SIG-M5 treated with dmso at 0.1 percent for 504 hours (cell line): ENCODE measurements around the gene CCDC134.
A peak's percentile ranks its signal among the peaks of the same experiment; 100 is the strongest.
"Not testable (repeated sequence)": the region's sequence is repeated elsewhere in the genome, so short reads cannot be mapped to it uniquely, and the experiment has no call there.

ENCODE experiments used
- DNase-seq: peaks from one replicate; lab custom pipeline; 2025; ENCODE audit not compliant: unreplicated experiment; lab: John Stamatoyannopoulos, UW

CCDC134 gene

GRCh38 chr22:41842996-41843970 is 42.8 kb downstream of the CCDC134 start:
- no peak for DNase-seq

- DNase-seq: no peak
These were observed 43.6 kb downstream of the CCDC134 start for GRCh38 chr22:41844036-41844435.

- DNase-seq: no peak
These were observed 44.0 kb downstream of the CCDC134 start for GRCh38 chr22:41844513-41844912.

GRCh38 chr22:41845380-41846267 is 45.1 kb downstream of the CCDC134 start:
- DNase-seq: no peak

GRCh38 chr22:41846268-41846987 is 45.9 kb downstream of the CCDC134 start:
- DNase-seq: no peak

- DNase-seq: no peak
These were observed 46.8 kb downstream of the CCDC134 start for GRCh38 chr22:41847300-41847699.

- peak; percentile 94 for DNase-seq
These were observed 48.0 kb downstream of the CCDC134 start for GRCh38 chr22:41848468-41848867.

GRCh38 chr22:41856469-41856868 is 56.0 kb downstream of the CCDC134 start:
- DNase-seq: no peak

GRCh38 chr22:41857155-41857859 is 56.8 kb downstream of the CCDC134 start:
- DNase-seq: peak; percentile 83

GRCh38 chr22:41857860-41858199 is 57.4 kb downstream of the CCDC134 start:
- no peak for DNase-seq

GRCh38 chr22:41862160-41862529 is 61.7 kb downstream of the CCDC134 start:
- DNase-seq: peak; percentile 93

GRCh38 chr22:41862530-41863266 is 62.2 kb downstream of the CCDC134 start:
- DNase-seq: no peak

GRCh38 chr22:41863472-41863871 is 63.0 kb downstream of the CCDC134 start:
- DNase-seq: no peak

GRCh38 chr22:41868556-41868955 is 68.1 kb downstream of the CCDC134 start:
- no peak for DNase-seq

- not testable (repeated sequence) for DNase-seq
These were observed 69.6 kb downstream of the CCDC134 start for GRCh38 chr22:41870081-41870480.

GRCh38 chr22:41870786-41871185 is 70.3 kb downstream of the CCDC134 start:
- DNase-seq: no peak

GRCh38 chr22:41873391-41873790 is 72.9 kb downstream of the CCDC134 start:
- no peak for DNase-seq

GRCh38 chr22:41874090-41874489 is 73.6 kb downstream of the CCDC134 start:
- no peak for DNase-seq

- no peak for DNase-seq
These were observed 75.2 kb downstream of the CCDC134 start for GRCh38 chr22:41875531-41876270.
